SJCRH30 (cell line): Measurements from ENCODE around the gene PRKCG. TPM values are rescaled to one million over a fixed set of nuclear protein-coding genes. Genes with fewer than 3 reads are reported as not detected.

ENCODE experiments used
- DNase-seq, 2 experiments: peaks; one replicate each; pipeline ENCODE4 v3.0.0-alpha.2; 2015 to 2020
- H3K27ac ChIP-seq: fragments of 250-450 bp; sonication (Bioruptor Pico); 2 replicates; pipeline ENCODE4 v1.5.1; 2020; ENCODE audit warnings: mild to moderate bottlenecking, moderate library complexity
- H3K27me3 ChIP-seq: fragments of 250-450 bp; sonication (Bioruptor Pico); 2 replicates; pipeline ENCODE4 v1.5.1; 2020; ENCODE audit warnings: mild to moderate bottlenecking, moderate library complexity
- H3K36me3 ChIP-seq: fragments of 250-450 bp; sonication (Bioruptor Pico); 2 replicates; pipeline ENCODE4 v1.5.1; 2020; ENCODE audit warnings: mild to moderate bottlenecking, moderate library complexity
- H3K4me1 ChIP-seq: fragments of 250-450 bp; sonication (Bioruptor Pico); 2 replicates; pipeline ENCODE4 v1.5.1; 2020; ENCODE audit warnings: mild to moderate bottlenecking, moderate library complexity
- H3K4me3 ChIP-seq: fragments of 250-450 bp; sonication (Bioruptor Pico); 2 replicates; pipeline ENCODE4 v1.5.1; 2020; ENCODE audit warnings: mild to moderate bottlenecking, moderate library complexity
- H3K9me3 ChIP-seq: fragments of 250-450 bp; sonication (Bioruptor Pico); replicated peaks from 2 replicates; pipeline ENCODE4 v1.5.1; 2020; ENCODE audit warnings: mild to moderate bottlenecking, moderate library complexity
- total RNA-seq: library from RNA; depleted of rRNA; stranded (reverse); fragments of >200 nt; shearing (Covaris generic); gene quantifications from 2 replicates; pipeline ENCODE4 v1.2.3, GENCODE V29; 2014

PRKCG gene
- total RNA-seq, 1 experiment from 2014 or later = 0.06 TPM

DNA sequence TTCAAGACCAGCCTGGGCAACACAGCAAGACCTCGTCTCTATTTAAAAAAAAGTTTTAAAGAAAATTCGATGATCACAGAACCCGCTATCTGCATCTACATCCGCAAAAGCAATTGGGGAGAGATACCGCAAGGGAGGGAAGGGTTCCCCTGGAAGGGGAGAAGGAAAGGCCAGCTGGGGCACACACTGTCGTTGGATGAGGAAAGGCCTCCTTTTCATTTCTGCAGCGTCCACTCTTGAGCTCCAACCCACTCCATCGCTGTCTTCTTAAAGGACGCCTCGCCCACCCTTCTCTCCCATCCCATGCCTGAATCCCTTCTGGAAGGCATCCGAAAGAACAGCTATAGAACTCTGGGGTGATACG, 3.2 kb upstream of the PRKCG start:
- H3K4me3 ChIP-seq = peak overlapping the region; percentile 60
- no peaks in the 10 kb centered on the region for H3K9me3 ChIP-seq
- H3K27me3 ChIP-seq = peaks cover 7% of the 10 kb centered on the region
- peaks cover 8% of the 10 kb centered on the region; the same call in 1 of the 2 replicates for H3K36me3 ChIP-seq
- DNase-seq = no peak
- H3K4me1 ChIP-seq = peaks cover 8% of the 10 kb centered on the region; the same call in 1 of the 2 replicates
- H3K27ac ChIP-seq = peak overlapping the region; percentile 23; the same call in 1 of the 2 replicates

DNA sequence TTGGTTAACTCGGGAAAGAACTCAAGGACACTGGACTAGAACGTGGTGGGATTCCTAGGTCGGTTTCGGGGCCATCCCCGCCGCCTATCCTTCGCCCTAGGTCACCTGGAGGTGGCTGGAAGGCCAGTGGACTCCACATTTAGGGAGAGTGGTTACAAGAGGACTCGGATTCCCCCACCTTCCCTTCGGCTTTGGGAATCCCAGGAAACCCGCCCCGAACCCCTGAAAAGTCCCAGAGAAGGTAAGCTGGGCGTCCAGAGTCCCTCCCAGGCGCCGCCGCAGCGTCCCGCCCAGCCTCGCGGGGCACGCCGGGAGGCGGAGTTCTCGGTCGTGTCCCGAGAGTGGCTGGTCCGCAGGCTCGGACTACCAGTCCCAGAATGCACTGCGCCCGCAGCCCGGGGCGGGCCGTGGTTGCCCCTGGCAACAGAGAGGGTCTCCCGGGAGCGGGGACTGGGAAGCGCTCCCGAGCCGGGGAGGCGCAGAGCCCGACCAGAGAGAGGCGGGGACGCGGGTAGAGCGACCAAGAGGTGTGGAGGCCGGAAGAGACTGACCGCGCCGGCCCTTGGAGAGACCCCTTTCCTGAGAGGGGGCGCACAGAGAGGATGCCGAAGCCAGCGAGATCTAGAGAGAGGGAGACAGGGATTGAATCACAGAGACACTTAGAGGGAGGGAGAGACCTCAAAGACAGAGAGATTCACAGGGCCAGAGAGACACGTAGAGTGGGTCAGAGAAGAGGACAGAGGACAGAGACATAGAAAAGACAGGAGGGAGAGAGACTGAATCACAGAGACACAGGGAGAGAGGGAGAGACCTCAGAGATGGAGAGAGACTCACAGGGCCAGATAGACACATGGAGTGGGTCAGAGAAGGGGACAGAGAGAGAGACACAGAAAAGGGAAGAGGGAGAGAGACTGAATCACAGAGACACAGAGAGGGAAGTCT, 2.6 kb upstream of the PRKCG start:
- Histone ChIP-seq H3K36me3 (peaks cover 3% of the 10 kb centered on the region; the same call in 1 of the 2 replicates), H3K4me1 (peaks cover 8% of the 10 kb centered on the region; the same call in 1 of the 2 replicates), H3K4me3 (peak overlapping the region; percentile 60), H3K27me3 (peaks cover 10% of the 10 kb centered on the region), H3K9me3 (no peaks in the 10 kb centered on the region), H3K27ac (peak overlapping the region; percentile 23; the same call in 1 of the 2 replicates)
- peak; percentile 96 to 97 for DNase-seq

DNA sequence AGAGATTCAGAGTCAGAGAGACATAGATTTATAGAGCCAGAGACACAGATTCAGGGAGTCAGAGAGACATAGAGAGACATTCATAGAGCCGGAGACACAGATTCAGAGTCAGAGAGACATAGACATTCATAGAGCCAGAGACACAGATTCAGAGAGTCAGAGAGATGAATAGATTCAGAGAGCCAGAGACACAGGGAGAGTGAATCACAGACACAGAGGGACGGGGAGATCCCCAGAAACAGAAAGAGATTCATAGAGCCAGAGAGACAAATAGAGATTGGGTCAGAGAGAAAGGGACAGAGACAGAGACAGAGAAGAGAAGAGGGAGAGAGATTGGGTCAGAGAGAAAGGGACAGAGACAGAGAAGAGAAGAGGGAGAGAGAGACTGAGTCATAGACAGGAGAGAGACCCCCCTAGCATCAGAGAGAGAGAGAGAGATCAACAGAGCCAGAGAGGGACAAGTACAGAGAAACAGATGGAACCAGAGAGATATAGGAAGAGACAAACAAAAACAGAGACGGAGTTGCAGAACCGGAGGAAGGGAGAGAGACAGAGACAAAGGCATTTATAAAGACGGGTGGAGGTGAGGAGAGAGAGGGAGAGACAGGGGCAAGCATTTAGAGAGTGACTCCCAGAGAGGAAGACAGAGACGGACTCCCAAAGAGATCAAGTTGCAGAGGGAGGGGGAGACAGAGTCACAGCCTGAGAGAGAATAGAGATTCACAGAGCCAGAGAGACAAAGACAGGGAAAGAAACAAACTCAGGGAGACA, 1.1 kb upstream of the PRKCG start:
- DNase-seq = no peak
- Histone ChIP-seq H3K4me3 (no peak overlapping the region), H3K4me1 (peaks cover 8% of the 10 kb centered on the region; the same call in 1 of the 2 replicates), H3K9me3 (no peaks in the 10 kb centered on the region), H3K36me3 (0 out of 2 replicates have a peak, but pooled peaks cover under 1% of the 10 kb centered on the region), H3K27me3 (peaks cover 10% of the 10 kb centered on the region), H3K27ac (no peak overlapping the region)

- DNase-seq = no peak
- Histone ChIP-seq H3K27me3 (peaks cover 10% of the 10 kb centered on the region), H3K36me3 (no peaks in the 10 kb centered on the region), H3K9me3 (no peaks in the 10 kb centered on the region), H3K27ac (no peak overlapping the region), H3K4me1 (peaks cover 8% of the 10 kb centered on the region; the same call in 1 of the 2 replicates), H3K4me3 (peak overlapping the region; percentile 17)
Observed at GRCh38 chr19:53882391-53883050, 524 bp downstream of the PRKCG start.

DNA sequence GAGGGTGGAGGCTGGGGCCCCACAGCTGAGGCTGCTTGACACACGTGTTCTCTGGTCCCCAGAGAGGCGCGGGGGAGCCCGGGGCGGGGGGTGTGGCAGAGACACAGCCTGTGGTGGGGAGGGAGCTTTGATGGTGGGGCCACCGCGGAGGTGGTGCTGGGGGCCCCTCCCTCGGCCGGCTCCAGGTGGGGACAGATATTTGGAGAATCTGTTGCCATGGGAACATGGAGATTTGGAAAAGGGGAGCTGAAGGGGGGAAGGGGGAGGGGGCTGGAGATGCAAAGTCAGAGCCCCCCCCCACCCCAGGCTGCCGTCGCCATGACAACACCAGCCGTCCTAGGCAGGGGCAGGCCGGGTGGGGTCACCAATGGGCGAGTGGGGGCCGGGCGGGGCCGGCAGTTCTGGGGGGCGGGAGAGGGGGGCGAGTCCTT, 1.2 kb downstream of the PRKCG start:
- Histone ChIP-seq H3K27ac (no peak overlapping the region), H3K4me1 (peaks cover 8% of the 10 kb centered on the region; the same call in 1 of the 2 replicates), H3K27me3 (peaks cover 10% of the 10 kb centered on the region), H3K4me3 (no peak overlapping the region), H3K36me3 (no peaks in the 10 kb centered on the region), H3K9me3 (no peaks in the 10 kb centered on the region)
- DNase-seq = no peak

DNA sequence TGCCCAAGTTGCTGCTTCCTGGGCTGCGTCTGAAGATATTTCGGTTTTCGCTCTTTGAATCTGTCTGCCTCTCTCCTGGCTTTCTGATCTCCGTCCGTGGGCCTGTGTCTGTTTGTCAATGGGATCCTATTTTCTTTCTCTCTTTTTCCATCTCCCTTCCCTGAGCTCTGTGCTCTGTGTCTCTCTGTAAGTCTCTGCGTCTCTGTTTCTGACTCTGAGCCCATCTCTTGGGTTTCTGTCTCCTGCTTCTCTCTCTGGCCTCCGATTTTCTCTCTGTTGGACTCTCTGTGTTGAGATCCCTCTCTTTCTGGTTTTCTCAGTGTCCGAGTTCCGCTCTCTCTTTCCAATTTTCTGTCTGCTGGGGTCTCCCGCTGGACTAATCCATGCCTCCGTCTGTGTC, 1.7 kb downstream of the PRKCG start:
- DNase-seq = no peak
- Histone ChIP-seq H3K4me1 (peaks cover 8% of the 10 kb centered on the region; the same call in 1 of the 2 replicates), H3K4me3 (no peak overlapping the region), H3K27me3 (peaks cover 10% of the 10 kb centered on the region), H3K27ac (no peak overlapping the region), H3K9me3 (no peaks in the 10 kb centered on the region), H3K36me3 (no peaks in the 10 kb centered on the region)

DNA sequence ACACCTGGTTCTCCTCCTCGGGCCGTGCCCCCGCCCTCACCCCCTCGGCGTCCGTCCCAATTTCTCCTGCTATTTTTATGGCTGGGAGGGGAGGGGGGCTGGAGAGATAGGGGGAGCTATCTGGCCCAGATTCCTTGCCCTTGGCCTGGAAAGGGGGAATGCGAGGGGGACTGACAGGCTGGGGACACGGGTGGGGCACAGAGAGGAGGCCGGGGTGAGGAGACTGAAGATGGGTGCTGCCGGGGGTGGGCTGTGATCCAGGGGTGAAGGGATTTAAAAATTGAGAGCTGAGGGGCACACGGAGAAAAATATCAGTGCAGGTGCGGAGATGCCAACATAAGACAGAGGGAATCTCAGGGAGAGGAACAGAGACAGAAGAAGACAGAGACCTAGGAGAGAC, 2.3 kb downstream of the PRKCG start:
- Histone ChIP-seq H3K4me3 (no peak overlapping the region), H3K36me3 (no peaks in the 10 kb centered on the region), H3K4me1 (peaks cover 8% of the 10 kb centered on the region; the same call in 1 of the 2 replicates), H3K27ac (no peak overlapping the region), H3K27me3 (peaks cover 10% of the 10 kb centered on the region), H3K9me3 (no peaks in the 10 kb centered on the region)
- no peak for DNase-seq

GRCh38 chr19:53885036-53885435, 3.0 kb downstream of the PRKCG start:
- peaks cover 10% of the 10 kb centered on the region for H3K27me3 ChIP-seq
- H3K36me3 ChIP-seq = no peaks in the 10 kb centered on the region
- DNase-seq = no peak

DNA sequence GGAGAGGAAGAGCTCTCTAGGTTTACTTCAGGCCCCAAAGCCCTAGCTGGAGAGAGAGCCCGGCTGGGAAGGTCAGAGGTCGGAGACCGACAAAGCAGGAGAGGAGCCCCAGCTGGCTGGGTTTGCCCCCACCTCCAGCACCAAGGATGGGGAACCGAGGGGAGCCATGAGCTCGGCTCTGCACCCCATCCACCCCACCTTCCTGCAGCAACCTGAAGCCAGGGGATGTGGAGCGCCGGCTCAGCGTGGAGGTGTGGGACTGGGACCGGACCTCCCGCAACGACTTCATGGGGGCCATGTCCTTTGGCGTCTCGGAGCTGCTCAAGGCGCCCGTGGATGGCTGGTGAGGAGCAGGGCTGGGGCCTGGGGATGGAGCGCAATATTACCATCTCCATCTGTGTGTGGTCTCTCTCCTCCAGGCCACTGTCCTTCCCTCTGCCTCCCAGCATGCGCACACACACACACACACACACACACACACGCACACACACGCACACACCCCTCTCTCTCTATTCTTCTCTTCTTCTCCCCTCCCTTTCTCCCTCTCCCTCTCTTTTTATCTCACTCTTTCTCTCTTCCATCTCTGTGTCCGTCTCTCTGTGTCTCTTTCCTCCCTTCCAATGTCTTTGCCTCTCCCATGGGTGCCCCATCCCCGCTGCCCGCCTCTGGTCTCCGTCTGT, 10.4 kb downstream of the PRKCG start:
- no peak overlapping the region for H3K27ac ChIP-seq
- DNase-seq = no peak
- no peaks in the 10 kb centered on the region for H3K36me3 ChIP-seq
- H3K9me3 ChIP-seq = no peaks in the 10 kb centered on the region
- H3K4me1 ChIP-seq = no peaks in the 10 kb centered on the region
- no peaks in the 10 kb centered on the region for H3K27me3 ChIP-seq
- no peak overlapping the region for H3K4me3 ChIP-seq

More at GRCh38 chr19:53885036-53885435, 3.0 kb downstream of the PRKCG start:
- Histone ChIP-seq H3K4me1 (peaks cover 5% of the 10 kb centered on the region; the same call in 1 of the 2 replicates), H3K4me3 (no peak overlapping the region), H3K27ac (no peak overlapping the region), H3K9me3 (no peaks in the 10 kb centered on the region)

DNA sequence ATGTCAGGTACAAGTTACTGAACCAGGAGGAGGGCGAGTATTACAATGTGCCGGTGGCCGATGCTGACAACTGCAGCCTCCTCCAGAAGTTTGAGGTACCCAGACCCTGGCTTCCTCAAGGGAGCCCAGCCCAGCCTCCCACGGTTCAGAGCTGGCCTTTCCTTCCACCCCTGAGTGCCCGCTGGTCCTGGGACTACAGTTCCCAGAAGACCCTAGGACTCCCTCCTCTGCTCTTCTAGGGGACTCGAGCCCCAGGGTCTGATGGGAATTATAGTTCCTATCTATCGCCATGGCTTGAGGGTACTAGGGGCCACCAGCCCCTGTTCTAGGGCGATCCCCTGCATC, 11.0 kb downstream of the PRKCG start:
- Histone ChIP-seq H3K36me3 (no peaks in the 10 kb centered on the region), H3K27me3 (no peaks in the 10 kb centered on the region), H3K4me3 (no peak overlapping the region), H3K4me1 (no peaks in the 10 kb centered on the region), H3K9me3 (no peaks in the 10 kb centered on the region), H3K27ac (no peak overlapping the region)
- DNase-seq = peak in 1 of 2 experiments; percentile 39

DNA sequence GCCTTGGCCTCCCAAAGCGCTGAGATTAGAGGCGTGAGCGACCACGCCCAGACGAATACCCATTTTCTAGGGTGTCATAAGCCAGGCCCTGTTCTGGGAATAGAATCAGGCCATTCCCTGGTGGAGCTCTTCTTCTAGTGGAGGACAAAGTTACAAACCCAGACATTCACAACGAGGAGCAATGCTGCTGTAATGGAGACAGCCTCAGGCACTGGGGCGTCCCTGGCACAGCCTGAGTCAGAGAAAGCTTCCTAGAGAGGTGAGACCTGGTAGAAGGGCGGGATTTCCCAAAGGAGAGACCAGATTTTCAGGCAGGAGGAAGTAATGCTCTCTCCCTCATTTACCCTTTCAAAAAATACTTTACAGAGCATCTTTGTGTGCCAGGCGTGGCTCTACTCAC, 12.7 kb downstream of the PRKCG start:
- Histone ChIP-seq H3K9me3 (no peaks in the 10 kb centered on the region), H3K36me3 (no peaks in the 10 kb centered on the region), H3K27ac (no peak overlapping the region), H3K4me1 (no peaks in the 10 kb centered on the region), H3K27me3 (no peaks in the 10 kb centered on the region), H3K4me3 (no peak overlapping the region)
- no peak for DNase-seq

DNA sequence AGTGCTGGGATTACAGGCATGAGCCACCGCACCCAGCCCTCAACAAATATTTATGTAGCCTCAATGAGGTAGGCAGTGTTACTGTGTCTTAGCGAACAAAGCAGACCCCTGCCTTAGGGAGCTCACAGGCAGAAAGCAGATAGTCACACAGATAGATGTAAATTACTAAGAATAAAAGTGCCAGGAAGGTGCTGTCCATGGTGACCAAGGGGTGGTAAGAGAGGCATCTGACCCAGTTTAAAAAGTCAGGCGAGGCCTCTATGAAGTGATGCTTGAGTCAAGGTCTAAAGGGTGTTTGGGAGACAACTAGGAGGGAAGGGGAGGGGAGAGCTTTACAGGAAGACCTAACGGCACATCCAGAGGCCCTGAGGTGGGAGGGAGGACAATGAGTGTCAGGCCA, 14.7 kb downstream of the PRKCG start:
- no peak for DNase-seq
- no peaks in the 10 kb centered on the region for H3K27me3 ChIP-seq
- no peaks in the 10 kb centered on the region for H3K4me1 ChIP-seq
- H3K9me3 ChIP-seq = no peaks in the 10 kb centered on the region
- H3K4me3 ChIP-seq = no peak overlapping the region
- H3K27ac ChIP-seq = no peak overlapping the region
- no peaks in the 10 kb centered on the region for H3K36me3 ChIP-seq

GRCh38 chr19:53897459-53897858, 15.5 kb downstream of the PRKCG start:
- Histone ChIP-seq H3K4me3 (no peak overlapping the region), H3K4me1 (no peaks in the 10 kb centered on the region), H3K36me3 (no peaks in the 10 kb centered on the region), H3K9me3 (no peaks in the 10 kb centered on the region), H3K27me3 (no peaks in the 10 kb centered on the region), H3K27ac (no peak overlapping the region)
- DNase-seq = no peak

DNA sequence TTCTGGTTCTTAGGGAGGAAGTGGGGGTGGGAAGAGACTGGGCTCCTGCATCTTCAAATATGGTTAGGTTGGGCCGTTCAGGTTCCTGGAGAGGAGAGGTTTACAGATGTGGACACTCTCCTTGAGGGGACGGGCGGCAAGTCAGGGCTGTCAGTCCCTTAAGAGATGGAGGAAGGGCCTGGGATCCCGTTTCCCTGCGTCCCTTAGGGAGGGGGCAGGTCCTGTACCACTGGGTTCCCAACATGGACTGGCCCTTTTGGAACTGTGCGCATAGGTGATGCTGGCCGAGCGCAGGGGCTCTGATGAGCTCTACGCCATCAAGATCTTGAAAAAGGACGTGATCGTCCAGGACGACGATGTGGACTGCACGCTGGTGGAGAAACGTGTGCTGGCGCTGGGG, 16.2 kb downstream of the PRKCG start:
- H3K4me1 ChIP-seq = no peaks in the 10 kb centered on the region
- H3K36me3 ChIP-seq = no peaks in the 10 kb centered on the region
- no peaks in the 10 kb centered on the region for H3K27me3 ChIP-seq
- no peak for DNase-seq
- H3K9me3 ChIP-seq = no peaks in the 10 kb centered on the region
- no peak overlapping the region for H3K27ac ChIP-seq
- no peak overlapping the region for H3K4me3 ChIP-seq
